GM12878 (cell line): ENCODE data around the gene TRIM62. TPM values are rescaled to one million over a fixed set of nuclear protein-coding genes. Genes with fewer than 3 reads are reported as not detected.

Experiments used
- ATAC-seq: fragments of 200-7000 bp; cut with Tn5 transposase; 3 replicates; pipeline ENCODE4 v1.9.1; 2020; ENCODE audit warnings: mild to moderate bottlenecking, moderate library complexity
- BruUV-seq: library from RNA; stranded (reverse); fragments of 400-500 nt; replicated peaks from 2 replicates; lab custom pipeline; 2021; lab: Mats Ljungman, UMichigan
- CTCF ChIA-PET: fragments of 300-600 bp; sonication (Branson Sonifier 250); formaldehyde crosslinking; extraction: SDS; loops from one replicate; lab custom pipeline; 2021; ENCODE audit warnings: inconsistent platforms; lab: Yijun Ruan, JAX
- POLR2A ChIA-PET: fragments of 350-600 bp; formaldehyde crosslinking; extraction: SDS; loops from one replicate; lab custom pipeline; 2021; ENCODE audit warnings: inconsistent platforms; lab: Charles Lee
- RAD21 ChIA-PET: fragments of 300-600 bp; sonication (Branson Sonifier 250); formaldehyde crosslinking; loops from one replicate; lab custom pipeline; 2023; ENCODE audit warnings: antibody characterized with exemption; ENCODE audit not compliant: unreplicated experiment; lab: Charles Lee
- SMC1A ChIA-PET: fragments of 300-600 bp; sonication (Branson Sonifier 250); formaldehyde crosslinking; loops from one replicate; lab custom pipeline; 2023; ENCODE audit not compliant: unreplicated experiment, uncharacterized antibody; lab: Charles Lee
- DNase-seq: peaks from one replicate; pipeline ENCODE4 v3.0.0-alpha.2; 2011; ENCODE audit warnings: low read depth, low spot score
- FAIRE-seq: peaks from 3 replicates; lab custom pipeline; 2011; peaks lifted over from hg19 to GRCh38; lab: Jason Lieb, UNC
- H2AFZ ChIP-seq: 2 replicates; pipeline ENCODE4 v1.6.0; 2011; ENCODE audit warnings: low read depth, low read length, control low read depth; ENCODE audit not compliant: control insufficient read depth
- H3K27ac ChIP-seq: 2 replicates; pipeline ENCODE4 v1.5.1; 2011; ENCODE audit warnings: control low read depth; ENCODE audit not compliant: control insufficient read depth, insufficient read depth
- H3K27me3 ChIP-seq, 2 experiments: replicated peaks in 1 of 2; 2 replicates each; pipeline versions ENCODE4 v1.6.0 to v1.6.1; 2011; ENCODE audit warnings: low read length in 1 of 2; ENCODE audit not compliant: control insufficient read depth in 2 of 2, insufficient read depth in 2 of 2
- H3K36me3 ChIP-seq, 2 experiments: 2 replicates each; pipeline ENCODE4 v1.5.1; 2011; ENCODE audit warnings: low read length in 1 of 2; ENCODE audit not compliant: control insufficient read depth in 2 of 2, insufficient read depth in 2 of 2
- H3K4me1 ChIP-seq: 2 replicates; pipeline ENCODE4 v1.6.1; 2011; ENCODE audit warnings: mild to moderate bottlenecking, low read length, moderate library complexity, mixed read lengths; ENCODE audit not compliant: control insufficient read depth, insufficient read depth
- H3K4me2 ChIP-seq: 2 replicates; pipeline ENCODE4 v1.6.0; 2011; ENCODE audit warnings: control low read depth; ENCODE audit not compliant: control insufficient read depth, insufficient read depth
- H3K4me3 ChIP-seq: fragments of 200-600 bp; sonication (generic); 2 replicates; pipeline ENCODE4 v1.5.1; 2016
- H3K79me2 ChIP-seq: 2 replicates; pipeline ENCODE4 v1.6.0; 2011; ENCODE audit warnings: low read length; ENCODE audit not compliant: control insufficient read depth, insufficient read depth
- H3K9ac ChIP-seq: 2 replicates; pipeline ENCODE4 v1.8.0; 2011; ENCODE audit warnings: low read length, control low read depth, mixed read lengths; ENCODE audit not compliant: control insufficient read depth, insufficient read depth
- H3K9me3 ChIP-seq: replicated peaks from 3 replicates; pipeline ENCODE4 v1.5.1; 2011; ENCODE audit warnings: mild to moderate bottlenecking, low read length; ENCODE audit not compliant: control insufficient read depth, insufficient read depth
- H4K20me1 ChIP-seq: 2 replicates; pipeline ENCODE4 v1.6.0; 2011; ENCODE audit not compliant: control insufficient read depth, insufficient read depth
- CREB1 ChIP-seq: IDR thresholded peaks from 2 replicates; pipeline ENCODE4 v1.6.1; 2012; ENCODE audit warnings: low read depth, mild to moderate bottlenecking, inconsistent platforms
- CREM ChIP-seq: IDR thresholded peaks from 2 replicates; pipeline ENCODE4 v1.6.1; 2014; ENCODE audit warnings: antibody characterized with exemption, low read depth
- EED ChIP-seq: sonication (generic); IDR thresholded peaks from 2 replicates; pipeline ENCODE4 v1.6.1; 2016; ENCODE audit warnings: antibody characterized with exemption, low read depth
- ESRRA ChIP-seq: IDR thresholded peaks from 2 replicates; pipeline ENCODE4 v1.6.1; 2012; ENCODE audit warnings: mild to moderate bottlenecking, low read length, improper control_type of control experiment
- JUNB ChIP-seq: IDR thresholded peaks from 2 replicates; pipeline ENCODE4 v1.6.1; 2016; ENCODE audit warnings: antibody characterized with exemption, mild to moderate bottlenecking
- PAX5 ChIP-seq: IDR thresholded peaks from 2 replicates; pipeline ENCODE4 v1.6.1; 2011; ENCODE audit warnings: low read depth, low read length, borderline replicate concordance
- SMARCA5 ChIP-seq: fragments of 450-650 bp; IDR thresholded peaks from 2 replicates; pipeline ENCODE4 v1.6.1; 2017; ENCODE audit warnings: mild to moderate bottlenecking
- SMC3 ChIP-seq: IDR thresholded peaks from 2 replicates; pipeline ENCODE4 v1.6.1; 2011; ENCODE audit warnings: low read length, improper control_type of control experiment, borderline replicate concordance
- WGBS: methylation state at CpG from one replicate; pipeline ENCODE4 v1.1.6; 2016; ENCODE audit warnings: low lambda C conversion rate; ENCODE audit not compliant: insufficient replicate concordance, insufficient coverage; ENCODE audit errors: missing lambda C conversion rate; 5-methylcytosine and 5-hydroxymethylcytosine counted together
- in situ Hi-C: fragments of 300-500 bp; cut with MboI; formaldehyde crosslinking; loops from 9 replicates; pipeline ENCODE4 v1.14.3; 2018; ENCODE audit warnings: mixed read lengths
- intact Hi-C: fragments of 100-400 bp; cut with micrococcal nuclease; formaldehyde crosslinking; loops from one replicate; pipeline ENCODE4 v1.14.2; 2022; ENCODE audit not compliant: unreplicated experiment
- polyA plus RNA-seq, 11 experiments: library from polyadenylated mRNA; depleted of rRNA in 4 of 11; unstranded in 6 of 11; stranded (reverse) in 5 of 11; fragments of >200 nt; fragmentation: Nextera tagmentation in 4 of 11; fragmentation: Illumina TruSeq in 1 of 11; extraction: Ambion mirVana in 4 of 11; extraction: Trizol in 1 of 11; gene quantifications; 1 replicate in 1 of 11; 2 replicates in 10 of 11; pipeline versions ENCODE4 v1.2.1 to v1.2.3, GENCODE V29; 2011 to 2016; ENCODE audit warnings: inconsistent platforms in 2 of 11, missing spikeins in 2 of 11, low read depth in 1 of 11
- total RNA-seq, 4 experiments: library from RNA; depleted of rRNA in 3 of 4; stranded (reverse); fragments of >200 nt in 3 of 4; fragmentation: Illumina TruSeq in 1 of 4; extraction: Trizol in 1 of 4; gene quantifications; 2 replicates each; pipeline versions ENCODE4 v1.2.1 to v1.2.3, GENCODE V29; 2013 to 2021
- TF ChIP-seq, protein P1 (sequence below): IDR thresholded peaks from 2 replicates; pipeline ENCODE4 v1.6.1; 2012; ENCODE audit warnings: low read length, inconsistent platforms
- TF ChIP-seq, protein P2 (sequence below): fragments of 450-650 bp; IDR thresholded peaks from 2 replicates; pipeline ENCODE4 v1.6.1; 2018; ENCODE audit warnings: borderline replicate concordance, mild to moderate bottlenecking; ENCODE audit not compliant: partially characterized antibody

The TRIM62 gene
- total and polyA plus RNA-seq, 10 of the 15 experiments (the other 5 are each of a cell fraction or from before 2014, with no cell fraction given) = 0.52 to 4.2 (median 1.9) TPM

DNA sequence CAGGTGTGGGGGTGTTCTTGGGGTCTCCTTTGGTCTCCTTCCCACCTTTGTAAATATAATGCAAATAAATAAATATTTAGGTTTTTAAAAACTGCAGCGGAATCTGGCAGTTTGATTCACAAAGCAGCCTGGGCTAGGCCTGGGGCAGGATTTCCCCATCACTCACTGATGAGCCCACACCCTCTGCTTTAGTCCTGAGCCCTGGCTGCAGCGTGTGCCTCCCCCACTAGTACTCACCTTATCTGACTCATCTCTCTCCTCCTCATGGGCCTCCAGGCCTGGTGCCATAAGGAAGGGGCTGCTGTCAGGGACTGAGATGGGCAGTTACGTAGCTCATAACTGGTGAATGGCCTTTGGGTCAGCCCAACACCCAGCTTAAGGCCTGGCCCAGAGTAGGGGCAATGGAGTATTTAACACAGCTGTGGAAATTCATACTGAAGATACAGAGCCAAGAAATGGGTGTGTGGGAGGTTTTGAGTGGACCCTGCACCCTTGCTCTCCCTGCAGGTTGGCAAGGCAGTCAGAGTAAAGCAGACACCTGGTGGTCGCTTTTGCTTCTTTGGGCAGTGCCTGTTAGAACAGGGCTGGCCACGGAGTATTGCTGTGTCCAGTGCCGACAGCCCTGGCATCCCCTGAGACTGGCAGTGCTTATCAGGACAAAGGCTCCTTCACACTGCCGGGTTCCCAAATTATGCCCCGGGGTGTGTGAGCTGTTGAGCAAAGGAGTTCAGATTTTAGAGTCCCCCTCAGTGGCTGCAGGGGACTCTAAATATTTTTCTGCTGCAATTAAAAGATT lies 61.2 kb downstream of the TRIM62 start:
- ChIA-PET SMC1A (no interaction called here), CTCF (interaction anchor here (1.0 to 1.4 kb wide), 2 partner anchors 61 to 175 kb away, joined by 3 read pairs; partner anchors contain the start of gene TRIM62), RAD21 (interaction anchor here (1.1 kb wide), 1 partner anchor 175 kb away, joined by 3 read pairs; no protein-coding TSS in a partner anchor), POLR2A (no interaction called here)
- no peaks in the 10 kb centered on the region; the same call in 1 of the 2 replicates for H3K79me2 ChIP-seq
- H3K9me3 ChIP-seq = no peaks in the 10 kb centered on the region
- 54% methylated on average over 8 of the region's 8 CpGs for WGBS
- H4K20me1 ChIP-seq = no peaks in the 10 kb centered on the region
- peak overlapping the region; percentile 69 for H3K27ac ChIP-seq
- no peak overlapping the region for H3K4me3 ChIP-seq
- no peaks in the 10 kb centered on the region for H3K27me3 ChIP-seq
- no peaks in the 10 kb centered on the region for H3K36me3 ChIP-seq
- ATAC-seq (peak; percentile 93), FAIRE-seq (no peak), DNase-seq (no peak)
- no peak for TF ChIP-seq ESRRA
- TF ChIP-seq, protein P1, sequence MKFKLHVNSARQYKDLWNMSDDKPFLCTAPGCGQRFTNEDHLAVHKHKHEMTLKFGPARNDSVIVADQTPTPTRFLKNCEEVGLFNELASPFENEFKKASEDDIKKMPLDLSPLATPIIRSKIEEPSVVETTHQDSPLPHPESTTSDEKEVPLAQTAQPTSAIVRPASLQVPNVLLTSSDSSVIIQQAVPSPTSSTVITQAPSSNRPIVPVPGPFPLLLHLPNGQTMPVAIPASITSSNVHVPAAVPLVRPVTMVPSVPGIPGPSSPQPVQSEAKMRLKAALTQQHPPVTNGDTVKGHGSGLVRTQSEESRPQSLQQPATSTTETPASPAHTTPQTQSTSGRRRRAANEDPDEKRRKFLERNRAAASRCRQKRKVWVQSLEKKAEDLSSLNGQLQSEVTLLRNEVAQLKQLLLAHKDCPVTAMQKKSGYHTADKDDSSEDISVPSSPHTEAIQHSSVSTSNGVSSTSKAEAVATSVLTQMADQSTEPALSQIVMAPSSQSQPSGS = no peak
- TF ChIP-seq, protein P2, sequence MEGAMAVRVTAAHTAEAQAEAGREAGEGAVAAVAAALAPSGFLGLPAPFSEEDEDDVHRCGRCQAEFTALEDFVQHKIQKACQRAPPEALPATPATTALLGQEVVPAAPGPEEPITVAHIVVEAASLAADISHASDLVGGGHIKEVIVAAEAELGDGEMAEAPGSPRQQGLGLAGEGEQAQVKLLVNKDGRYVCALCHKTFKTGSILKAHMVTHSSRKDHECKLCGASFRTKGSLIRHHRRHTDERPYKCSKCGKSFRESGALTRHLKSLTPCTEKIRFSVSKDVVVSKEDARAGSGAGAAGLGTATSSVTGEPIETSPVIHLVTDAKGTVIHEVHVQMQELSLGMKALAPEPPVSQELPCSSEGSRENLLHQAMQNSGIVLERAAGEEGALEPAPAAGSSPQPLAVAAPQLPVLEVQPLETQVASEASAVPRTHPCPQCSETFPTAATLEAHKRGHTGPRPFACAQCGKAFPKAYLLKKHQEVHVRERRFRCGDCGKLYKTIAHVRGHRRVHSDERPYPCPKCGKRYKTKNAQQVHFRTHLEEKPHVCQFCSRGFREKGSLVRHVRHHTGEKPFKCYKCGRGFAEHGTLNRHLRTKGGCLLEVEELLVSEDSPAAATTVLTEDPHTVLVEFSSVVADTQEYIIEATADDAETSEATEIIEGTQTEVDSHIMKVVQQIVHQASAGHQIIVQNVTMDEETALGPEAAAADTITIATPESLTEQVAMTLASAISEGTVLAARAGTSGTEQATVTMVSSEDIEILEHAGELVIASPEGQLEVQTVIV = no peak
- TF ChIP-seq CREM = peak; percentile 9; the same call in 1 of the 2 replicates
- TF ChIP-seq JUNB = peak; percentile 39
- 0 out of 2 replicates have a peak, but pooled peaks have one; percentile 46 for TF ChIP-seq PAX5
- TF ChIP-seq SMC3 = 0 out of 2 replicates have a peak, but pooled peaks have one; percentile 0
- no peak for TF ChIP-seq CREB1
- no peak for TF ChIP-seq SMARCA5
- peak; percentile 24; the same call in 1 of the 2 replicates for TF ChIP-seq EED
- H3K4me2 ChIP-seq = peak overlapping the region; percentile 75
- H2AFZ ChIP-seq = peak overlapping the region; percentile 74; the same call in 1 of the 2 replicates
- intact Hi-C loops = loop anchor here (10.0 kb wide), 1 partner anchor 224 kb away; no protein-coding TSS in a partner anchor
- peak overlapping the region; percentile 56; the same call in 1 of the 2 replicates for H3K9ac ChIP-seq
- in situ Hi-C loops = no loop called here
- H3K4me1 ChIP-seq = peaks cover 10% of the 10 kb centered on the region
- BruUV-seq = no TSS peak
